NCI-H2171 treated with DMSO at 0.1 percent for 48 hours (cell line): ENCODE measurements around the gene CRCP.

Experiments
- DNase-seq: peaks from one replicate; lab custom pipeline; 2025; lab: John Stamatoyannopoulos, UW

CRCP gene

DNA sequence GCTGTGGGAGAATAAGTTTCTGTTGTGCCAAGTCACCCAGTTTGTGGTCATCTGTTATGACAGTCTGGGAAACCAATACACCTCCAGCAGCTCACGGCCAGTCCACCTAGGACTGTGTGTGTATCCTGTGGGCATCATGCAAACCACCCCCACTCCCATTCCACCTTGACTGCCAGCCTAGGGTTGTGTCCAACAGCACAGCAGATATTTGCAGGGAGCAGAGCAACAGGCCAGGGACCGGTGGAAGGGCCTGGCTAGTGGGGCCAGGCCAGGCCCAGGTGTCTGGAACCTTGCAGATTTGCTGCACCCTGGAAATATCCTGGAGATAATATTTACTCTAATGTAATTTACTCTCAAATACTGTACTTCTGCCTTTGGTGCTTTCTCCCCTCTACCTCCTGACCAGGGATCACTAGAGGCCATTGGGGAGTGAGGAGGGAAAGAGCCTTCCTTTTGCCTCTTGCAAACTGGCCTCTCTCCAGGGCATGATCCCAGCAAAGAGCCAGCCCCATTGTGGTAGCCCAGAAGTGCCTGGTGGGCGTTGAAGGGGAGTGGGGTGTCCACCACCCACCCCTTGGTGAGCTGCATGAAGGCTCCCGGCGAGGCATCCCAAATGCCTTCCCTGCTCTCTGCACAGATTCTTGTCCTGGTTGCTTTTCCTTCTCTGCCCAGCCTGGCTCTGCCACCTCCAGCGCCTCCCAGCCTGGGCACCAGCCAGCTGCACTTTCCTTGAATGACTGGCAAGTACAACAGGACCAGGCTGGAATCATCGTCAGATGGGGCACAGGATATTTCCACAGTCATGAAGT is 75.3 kb downstream of the CRCP start:
- DNase-seq: no peak

DNA sequence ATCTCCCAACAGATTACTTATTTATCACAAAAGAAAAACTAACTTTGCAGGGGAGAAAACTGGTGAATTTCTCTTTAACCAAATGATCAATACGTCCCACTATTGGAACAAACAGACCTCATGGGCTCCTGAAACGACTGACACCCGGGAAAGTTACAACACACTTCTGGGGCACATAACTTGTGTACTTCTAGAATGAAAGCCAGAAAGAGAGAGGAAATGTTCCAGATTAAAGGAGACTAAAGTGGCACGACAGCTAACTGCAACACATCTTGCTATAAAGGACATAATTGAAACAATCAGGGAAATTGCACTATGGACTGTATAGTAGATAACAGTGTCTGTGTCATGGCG is 75.8 kb downstream of the CRCP start:
- DNase-seq: no peak

DNA sequence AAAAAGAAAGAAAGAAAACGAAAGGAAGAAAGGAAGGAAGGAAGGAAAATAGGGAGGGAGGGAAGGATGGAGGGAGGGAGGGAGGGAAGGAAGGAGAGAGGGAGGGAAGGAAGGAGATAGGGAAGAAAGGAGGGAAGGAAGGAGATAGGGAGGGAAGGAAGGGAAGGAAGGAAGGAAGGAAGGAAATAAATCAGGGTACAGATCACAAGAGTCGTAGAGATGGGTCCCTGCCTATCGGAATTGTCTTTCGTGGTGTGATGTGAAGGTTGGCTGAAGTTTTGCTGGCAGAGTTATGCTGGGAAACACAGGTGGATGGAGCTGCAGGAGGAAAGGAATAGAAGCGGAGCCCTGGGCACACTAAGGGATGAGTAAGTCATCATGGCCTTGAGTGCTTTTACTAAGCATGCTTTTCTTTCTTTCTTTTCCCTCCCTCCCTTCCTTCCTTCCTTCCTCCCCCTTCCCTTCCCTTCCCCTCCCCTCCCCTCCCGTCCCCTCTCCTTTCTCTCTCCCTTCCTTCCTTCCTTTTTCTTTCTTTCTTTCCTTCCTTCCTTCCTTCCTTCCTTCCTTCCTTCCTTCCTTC is 78.6 kb downstream of the CRCP start:
- no peak for DNase-seq

DNA sequence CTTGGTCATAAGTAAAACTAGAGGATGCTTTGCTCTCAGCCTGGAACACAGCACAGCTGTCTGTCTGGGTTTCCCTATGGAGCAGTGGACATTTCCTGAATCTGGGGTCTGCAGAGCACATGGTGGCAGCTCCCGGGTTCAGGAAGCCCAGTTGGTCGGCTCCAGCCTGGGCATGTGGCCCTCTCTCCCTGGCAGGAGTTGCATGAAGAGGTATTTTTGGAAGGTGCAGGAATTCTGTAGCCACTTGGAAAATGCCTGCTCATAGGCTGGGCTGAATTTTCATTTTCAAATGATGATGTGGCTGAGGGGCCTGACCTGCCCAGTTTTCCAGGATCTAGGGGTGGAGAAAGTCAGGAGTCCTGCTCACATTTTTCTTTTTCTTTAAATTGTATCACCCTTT is 83.8 kb downstream of the CRCP start:
- no peak for DNase-seq

DNA sequence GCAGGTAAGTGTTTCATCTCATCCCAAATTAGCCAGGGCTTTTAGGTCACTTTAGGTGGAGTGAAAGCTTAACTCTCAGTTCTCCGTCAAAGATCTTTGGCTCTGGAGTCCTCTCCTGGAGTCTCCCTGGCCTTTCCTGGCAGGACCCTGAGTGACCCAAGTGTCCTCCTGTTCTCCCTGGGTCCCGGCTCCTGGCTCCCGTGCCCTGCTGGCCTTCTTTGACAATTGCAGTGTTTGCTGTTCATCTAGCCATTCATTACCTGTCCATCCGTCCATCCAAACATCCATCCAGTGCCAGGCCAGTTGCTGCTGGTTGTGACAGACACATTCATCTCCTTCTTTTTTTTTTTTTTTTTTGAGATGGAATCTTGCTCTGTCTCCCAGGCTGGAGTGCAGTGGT is 84.3 kb downstream of the CRCP start:
- no peak for DNase-seq

DNA sequence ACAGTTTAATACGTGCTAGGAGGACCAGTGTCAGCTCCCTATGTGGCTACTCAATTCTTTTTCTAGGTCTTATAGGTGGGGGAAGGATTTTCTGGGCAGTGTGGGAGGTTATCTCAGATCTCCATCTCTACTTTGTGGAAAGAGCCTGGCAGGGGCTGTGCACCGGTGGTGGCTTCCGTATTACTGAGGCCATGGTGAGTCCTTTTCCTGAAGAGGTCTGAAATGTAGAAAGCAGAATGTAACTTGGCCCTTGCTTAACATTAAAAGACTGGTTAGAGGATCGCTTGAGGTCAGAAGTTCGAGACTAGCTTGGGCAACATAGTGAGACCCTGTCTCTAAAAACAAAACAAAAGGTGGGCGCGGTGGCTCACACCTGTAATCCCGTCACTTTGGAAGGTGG is 87.8 kb downstream of the CRCP start:
- DNase-seq: no peak
